ENCODE data around the gene FIBCD1. TPM values are rescaled to one million over a fixed set of nuclear protein-coding genes. Genes with fewer than 3 reads are reported as not detected.
A peak's percentile ranks its signal among the peaks of the same experiment; 100 is the strongest.
"Not testable (repeated sequence)": the region's sequence is repeated elsewhere in the genome, so short reads cannot be mapped to it uniquely, and the experiment has no call there.

The FIBCD1 gene
- total RNA-seq, 1 donor from 2014 or later = not detected

- no peak for DNase-seq
Measured at GRCh38 chr9:130921989-130922892, 16.8 kb downstream of the FIBCD1 start.

- DNase-seq = peak; percentile 62
Measured at GRCh38 chr9:130921300-130921988, 17.6 kb downstream of the FIBCD1 start.

GRCh38 chr9:130920762-130921299, 18.2 kb downstream of the FIBCD1 start:
- no peak for DNase-seq

DNA sequence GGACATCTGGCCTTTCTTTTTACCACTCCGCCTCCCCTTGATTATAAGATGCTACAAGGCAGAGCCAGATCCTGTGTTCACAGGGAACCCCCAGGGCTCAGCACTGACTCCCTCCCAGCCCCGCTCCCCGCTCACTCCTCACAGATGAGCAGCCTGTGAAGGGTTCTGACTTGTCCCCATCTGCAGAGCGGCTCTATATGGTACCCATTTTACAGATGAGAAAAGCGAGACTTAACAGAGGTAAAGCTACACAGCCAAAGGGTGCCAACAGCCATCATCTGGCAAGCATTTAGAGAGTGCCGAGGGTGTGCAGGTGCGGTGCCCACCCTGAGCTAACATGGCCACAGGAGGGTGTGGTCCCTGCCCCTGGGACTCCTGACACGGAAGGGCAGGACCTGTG, 18.8 kb downstream of the FIBCD1 start:
- DNase-seq = no peak

GRCh38 chr9:130919559-130920145, 19.4 kb downstream of the FIBCD1 start:
- no peak for DNase-seq

GRCh38 chr9:130918826-130919558, 20.1 kb downstream of the FIBCD1 start:
- no peak for DNase-seq

DNA sequence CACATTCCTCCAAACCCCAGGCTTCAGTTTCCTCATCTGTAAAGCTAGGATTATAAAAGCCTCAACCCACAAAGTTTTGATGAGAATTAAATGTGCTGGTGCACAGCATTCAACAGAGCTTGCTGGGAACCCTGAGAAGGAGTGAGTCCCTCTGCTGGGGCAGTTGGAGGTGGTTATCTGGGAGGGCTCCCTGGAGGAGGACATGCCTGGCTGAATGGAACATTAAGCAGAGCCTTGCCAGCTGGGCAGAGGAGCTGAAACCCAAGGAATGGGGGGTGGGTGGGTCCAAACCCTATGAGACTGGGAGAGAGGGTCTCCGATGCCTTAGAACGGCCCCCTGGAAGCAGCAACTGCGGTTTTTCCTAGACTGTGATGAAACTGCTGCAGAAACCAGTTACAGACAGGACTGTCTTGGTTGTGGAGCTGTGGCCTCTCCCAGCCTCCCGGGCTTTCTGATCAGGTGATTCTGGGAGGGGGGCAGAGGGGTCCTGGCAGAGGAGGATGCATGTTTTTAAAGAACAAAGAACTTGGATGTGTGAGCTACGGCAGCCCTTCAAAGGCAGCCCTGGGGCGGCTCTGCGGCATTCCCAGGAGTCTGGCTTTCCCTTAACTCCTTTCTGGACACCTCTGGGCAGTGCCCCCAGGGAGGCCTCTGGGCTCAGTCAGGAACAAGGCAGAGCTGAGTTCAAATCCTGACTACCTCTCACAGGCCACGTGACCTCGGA, 20.8 kb downstream of the FIBCD1 start:
- DNase-seq = no peak

- peak; percentile 58 for DNase-seq
Measured at GRCh38 chr9:130917168-130917960, 21.7 kb downstream of the FIBCD1 start.

GRCh38 chr9:130915096-130915447, 24.0 kb downstream of the FIBCD1 start:
- DNase-seq = no peak

GRCh38 chr9:130914417-130915095, 24.5 kb downstream of the FIBCD1 start:
- DNase-seq = no peak

- no peak for DNase-seq
Measured at GRCh38 chr9:130913599-130914416, 25.2 kb downstream of the FIBCD1 start.

DNA sequence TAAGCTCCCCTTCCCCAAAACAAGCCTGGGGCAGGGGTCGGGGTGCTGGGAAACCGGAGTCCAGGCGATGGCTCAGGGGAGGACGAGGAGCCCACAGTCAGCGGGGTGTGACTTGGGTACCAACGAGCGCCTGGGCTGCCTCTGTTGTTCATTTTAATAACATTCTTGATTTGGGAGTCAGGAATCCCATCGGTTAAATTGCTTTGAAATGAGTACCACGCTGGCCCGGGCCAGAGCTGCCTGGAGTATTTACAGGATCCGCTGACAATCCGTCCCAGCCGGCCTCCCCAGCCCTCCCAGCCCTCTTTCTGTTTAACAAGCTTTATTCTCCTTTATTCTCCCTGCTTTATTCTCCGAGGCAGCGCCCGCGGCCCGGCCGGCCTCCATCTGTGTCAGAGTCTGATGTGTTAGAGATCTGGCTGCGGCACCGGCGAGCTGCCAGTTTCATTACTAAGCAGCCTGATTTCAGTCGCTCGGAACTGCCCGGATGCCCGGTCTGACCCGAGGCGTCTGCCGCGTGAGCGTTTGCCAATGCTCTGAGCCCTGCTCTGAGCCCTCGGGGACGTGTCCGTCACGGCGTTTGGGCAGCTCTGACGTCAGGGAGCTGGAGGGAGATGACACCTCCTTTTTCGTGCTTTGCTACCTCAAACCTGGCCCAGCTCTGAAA, 26.0 kb downstream of the FIBCD1 start:
- DNase-seq = peak; percentile 61

GRCh38 chr9:130911254-130912049, 27.6 kb downstream of the FIBCD1 start:
- no peak for DNase-seq

DNA sequence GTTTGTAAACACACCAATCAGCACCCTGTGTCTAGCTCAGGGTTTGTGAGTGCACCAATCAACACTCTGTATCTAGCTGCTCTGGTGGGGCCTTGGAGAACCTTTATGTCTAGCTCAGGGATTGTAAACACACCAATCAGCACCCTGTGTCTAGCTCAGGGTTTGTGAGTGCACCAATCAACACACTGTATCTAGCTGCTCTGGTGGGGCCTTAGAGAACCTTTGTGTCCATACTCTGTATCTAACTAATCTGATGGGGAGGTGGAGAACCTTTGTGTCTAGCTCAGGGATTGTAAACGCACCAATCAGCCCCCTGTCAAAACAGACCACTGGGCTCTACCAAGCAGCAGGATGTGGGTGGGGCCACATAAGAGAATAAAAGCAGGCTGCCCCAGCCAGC, 28.4 kb downstream of the FIBCD1 start:
- DNase-seq = not testable (repeated sequence)

DNA sequence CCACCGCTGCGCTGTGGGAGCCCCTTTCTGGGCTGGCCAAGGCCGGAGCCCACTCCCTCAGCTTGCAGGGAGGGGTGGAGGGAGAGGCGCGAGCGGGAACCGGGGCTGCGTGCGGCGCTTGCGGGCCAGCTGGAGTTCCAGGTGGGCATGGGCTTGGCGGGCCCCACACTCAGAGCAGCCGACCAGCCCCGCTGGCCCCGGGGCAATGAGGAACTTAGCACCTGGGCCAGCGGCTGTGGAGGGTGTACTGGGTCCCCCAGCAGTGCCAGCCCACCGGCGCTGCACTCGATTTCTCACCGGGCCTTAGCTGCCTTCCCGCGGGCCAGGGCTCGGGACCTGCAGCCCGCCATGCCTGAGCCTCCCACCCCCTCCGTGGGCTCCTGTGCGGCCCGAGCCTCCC, 29.0 kb downstream of the FIBCD1 start:
- DNase-seq = not testable (repeated sequence)

DNA sequence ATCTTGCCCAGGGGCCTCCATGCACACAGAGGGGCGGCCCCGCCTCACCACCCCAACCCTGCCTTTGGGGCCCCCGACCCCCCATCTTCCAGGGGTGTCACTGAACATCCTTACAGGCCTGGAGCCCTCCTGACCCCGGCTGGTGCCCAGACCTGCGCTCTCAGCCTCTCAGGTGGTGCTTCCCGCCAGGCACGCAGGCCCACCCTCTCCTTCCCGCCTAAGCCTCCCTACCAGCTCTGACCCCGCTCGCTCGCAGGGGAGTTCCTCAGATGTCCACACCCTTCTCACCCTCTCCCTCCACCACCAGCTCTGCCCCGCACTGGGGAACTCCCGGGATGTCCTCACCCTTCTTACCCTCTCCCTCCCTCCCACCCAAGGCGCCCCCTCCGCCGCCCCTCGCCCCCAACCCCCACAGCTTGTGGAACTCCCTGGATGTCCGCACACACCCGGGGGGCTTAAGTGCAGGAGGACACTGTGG, 30.1 kb downstream of the FIBCD1 start:
- DNase-seq = no peak

GRCh38 chr9:130908146-130908877, 30.7 kb downstream of the FIBCD1 start:
- DNase-seq = no peak

All from tongue (tissue), 2 donors.